Subcutaneous adipose tissue (tissue), 4 donors: ENCODE data around the gene CRMP1. TPM values are rescaled to one million over a fixed set of nuclear protein-coding genes. Genes with fewer than 3 reads are reported as not detected.

Experiments
- total RNA-seq, 4 donors: library from RNA; depleted of rRNA; stranded (reverse); fragments of >200 nt; gene quantifications; one replicate each; pipeline ENCODE4 v1.1.0, GENCODE V29; 2016
- TF ChIP-seq, protein P1 (sequence below): fragments of 450-650 bp; IDR thresholded peaks from one replicate; pipeline ENCODE4 v1.5.1; 2016; ENCODE audit warnings: low read depth, mild to moderate bottlenecking, control low read depth, antibody characterized with exemption, moderate library complexity

Gene CRMP1
- total RNA-seq, 4 donors from 2014 or later = not detected

DNA sequence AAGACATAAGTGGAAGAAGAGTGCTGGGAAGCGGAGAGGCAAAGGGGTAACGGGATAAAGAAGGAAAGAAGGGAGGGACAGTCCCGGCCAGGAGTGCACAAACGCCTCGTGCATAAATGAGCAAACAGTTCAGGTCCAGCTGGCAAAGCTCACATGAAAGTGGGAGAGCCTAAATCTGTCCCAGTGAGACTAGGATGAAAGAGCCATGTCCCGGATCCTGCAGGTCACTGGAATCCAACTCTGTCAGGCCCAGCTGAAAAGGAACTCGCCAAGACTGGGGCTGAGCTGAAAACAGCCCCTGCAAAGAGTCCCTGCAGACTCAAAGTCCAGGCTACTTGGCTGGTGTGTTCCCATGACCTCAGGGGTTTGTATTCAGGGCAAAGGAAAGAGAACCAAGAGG lies 38.0 kb upstream of the CRMP1 start:
- TF ChIP-seq, protein P1, sequence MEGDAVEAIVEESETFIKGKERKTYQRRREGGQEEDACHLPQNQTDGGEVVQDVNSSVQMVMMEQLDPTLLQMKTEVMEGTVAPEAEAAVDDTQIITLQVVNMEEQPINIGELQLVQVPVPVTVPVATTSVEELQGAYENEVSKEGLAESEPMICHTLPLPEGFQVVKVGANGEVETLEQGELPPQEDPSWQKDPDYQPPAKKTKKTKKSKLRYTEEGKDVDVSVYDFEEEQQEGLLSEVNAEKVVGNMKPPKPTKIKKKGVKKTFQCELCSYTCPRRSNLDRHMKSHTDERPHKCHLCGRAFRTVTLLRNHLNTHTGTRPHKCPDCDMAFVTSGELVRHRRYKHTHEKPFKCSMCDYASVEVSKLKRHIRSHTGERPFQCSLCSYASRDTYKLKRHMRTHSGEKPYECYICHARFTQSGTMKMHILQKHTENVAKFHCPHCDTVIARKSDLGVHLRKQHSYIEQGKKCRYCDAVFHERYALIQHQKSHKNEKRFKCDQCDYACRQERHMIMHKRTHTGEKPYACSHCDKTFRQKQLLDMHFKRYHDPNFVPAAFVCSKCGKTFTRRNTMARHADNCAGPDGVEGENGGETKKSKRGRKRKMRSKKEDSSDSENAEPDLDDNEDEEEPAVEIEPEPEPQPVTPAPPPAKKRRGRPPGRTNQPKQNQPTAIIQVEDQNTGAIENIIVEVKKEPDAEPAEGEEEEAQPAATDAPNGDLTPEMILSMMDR = no peak

DNA sequence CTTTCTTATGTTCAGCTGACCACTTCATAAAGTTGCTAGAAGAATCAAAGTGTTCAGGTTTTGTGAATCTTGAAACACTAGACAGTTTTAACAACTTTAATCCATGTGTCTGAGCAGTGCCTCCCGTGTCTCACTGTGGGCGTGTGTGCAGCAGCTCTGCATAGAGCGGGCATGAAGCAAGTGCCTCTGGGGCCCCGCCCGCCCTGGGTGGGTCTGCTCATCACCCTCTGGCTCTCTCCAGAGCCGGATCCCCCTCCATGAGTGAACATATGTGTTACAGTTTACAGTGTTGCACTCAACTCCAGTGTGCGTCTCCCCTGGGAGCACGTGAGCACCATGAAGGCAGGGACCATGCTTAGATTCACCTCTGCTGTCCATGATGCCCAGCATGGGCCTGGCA lies 37.6 kb upstream of the CRMP1 start:
- TF ChIP-seq, protein P1 = no peak

DNA sequence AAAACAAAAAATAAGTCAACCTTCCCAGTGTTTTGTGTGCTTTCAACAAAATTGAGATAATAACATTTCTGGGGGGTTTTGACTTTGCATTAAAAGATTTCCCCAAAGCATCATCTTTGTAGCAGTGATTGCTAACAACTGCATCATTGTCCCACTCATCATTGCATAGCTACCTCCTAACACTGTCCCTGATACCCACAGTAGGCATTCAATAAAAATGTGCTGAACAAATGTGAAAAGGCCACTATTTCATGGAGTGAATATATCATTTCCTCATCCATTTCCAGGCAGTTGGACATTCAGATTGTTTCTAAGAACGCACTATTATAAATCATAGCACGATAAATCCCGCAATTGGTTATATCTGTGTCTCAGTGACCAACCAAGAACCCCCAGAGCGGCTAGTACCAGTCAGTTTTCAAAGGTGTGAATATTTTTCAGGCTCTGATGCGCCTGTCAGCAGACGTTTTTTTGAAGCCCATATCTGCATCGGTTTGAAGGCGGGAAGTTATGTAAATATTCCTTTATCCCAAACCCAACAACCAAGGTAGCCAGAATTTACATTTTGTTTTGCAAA lies 36.0 kb upstream of the CRMP1 start:
- TF ChIP-seq, protein P1 = no peak

DNA sequence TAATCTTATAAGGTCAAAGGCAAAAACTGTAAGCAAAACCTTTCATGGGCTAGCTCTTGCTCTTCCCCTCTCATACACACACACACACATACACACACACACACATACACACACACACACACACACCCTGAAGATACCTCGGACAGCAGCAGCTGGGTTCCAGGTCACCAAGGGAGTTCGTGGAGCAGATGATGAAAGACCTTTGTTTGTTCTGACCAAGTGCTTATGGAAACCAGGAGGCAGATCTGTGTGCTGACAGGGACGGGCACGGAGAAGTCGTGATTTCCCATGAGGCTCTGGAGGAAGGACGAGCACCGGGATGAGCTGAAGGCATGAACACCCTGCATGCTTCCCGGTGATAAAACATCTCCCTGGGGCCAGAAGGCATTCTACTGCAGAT lies 35.4 kb upstream of the CRMP1 start:
- TF ChIP-seq, protein P1 = no peak

DNA sequence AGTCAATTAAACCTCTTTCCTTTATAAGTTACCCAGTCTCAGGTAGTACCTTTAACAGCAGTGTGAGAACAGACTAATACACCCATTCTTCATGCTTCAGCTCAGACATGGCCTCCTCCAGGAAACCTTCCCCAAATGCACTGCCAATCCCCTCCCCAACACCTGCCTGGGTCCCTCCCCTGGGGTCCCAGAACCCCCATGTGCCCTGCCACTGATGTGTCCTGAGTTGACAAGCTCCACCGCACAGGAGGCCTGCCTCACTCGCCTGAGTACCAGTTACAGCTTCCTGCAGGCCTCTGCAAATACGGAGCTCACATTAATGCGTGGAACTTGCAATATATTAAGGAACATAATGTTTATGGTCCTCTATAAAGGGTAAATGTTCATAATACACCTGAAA lies 34.9 kb upstream of the CRMP1 start:
- TF ChIP-seq, protein P1 = no peak

DNA sequence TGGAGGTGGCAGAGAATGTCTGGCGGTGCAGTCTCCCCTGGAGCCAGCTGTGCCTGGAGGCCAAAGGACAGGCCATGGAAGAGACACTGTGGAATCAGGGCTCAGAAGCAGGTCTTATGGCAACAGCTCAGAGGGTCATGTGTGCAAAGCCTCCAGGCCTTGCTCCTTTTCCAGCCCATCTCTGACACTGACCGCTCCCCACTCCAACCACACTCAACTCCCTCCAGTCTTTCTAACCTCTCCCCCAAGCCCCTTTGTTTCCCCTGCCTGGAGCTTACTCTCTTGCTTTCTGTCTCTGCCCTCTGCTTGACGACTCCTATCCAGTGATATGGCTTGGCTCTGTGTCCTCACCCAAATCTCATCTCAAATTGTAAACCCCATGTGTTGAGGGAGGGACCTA lies 34.2 kb upstream of the CRMP1 start:
- TF ChIP-seq, protein P1 = no peak

DNA sequence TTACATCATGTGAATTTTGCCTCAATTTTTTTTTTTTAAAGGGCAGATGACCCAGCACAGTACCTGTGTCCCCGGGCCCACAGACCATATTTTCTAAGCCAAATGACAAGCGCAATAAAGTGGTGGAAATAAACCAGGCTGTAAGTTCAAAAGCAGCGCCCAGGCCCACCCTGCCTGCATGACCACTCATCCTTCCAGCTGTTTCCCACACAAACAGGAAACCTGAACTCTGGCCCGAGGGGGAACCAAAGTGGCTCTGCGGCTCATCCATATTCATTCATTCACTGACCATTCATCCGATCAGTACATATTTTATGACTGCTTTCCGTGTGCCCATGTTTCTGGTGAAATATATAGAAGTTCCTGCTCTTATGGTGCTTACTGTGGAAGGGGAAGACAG lies 33.7 kb upstream of the CRMP1 start:
- TF ChIP-seq, protein P1 = no peak
